K562 (cell line): ENCODE measurements around the gene ADAMTS2. TPM values are rescaled to one million over a fixed set of nuclear protein-coding genes. Genes with fewer than 3 reads are reported as not detected.

Experiments used
- ATAC-seq: fragments of 200-7000 bp; cut with Tn5 transposase; 3 replicates; pipeline ENCODE4 v1.9.1; 2020; ENCODE audit warnings: moderate library complexity
- BruUV-seq: library from RNA; stranded (reverse); fragments of 400-500 nt; replicated peaks from 2 replicates; lab custom pipeline; 2021; lab: Mats Ljungman, UMichigan
- CTCF ChIA-PET: fragments of 300-600 bp; formaldehyde crosslinking; extraction: SDS; loops from one replicate; lab custom pipeline; 2021; ENCODE audit warnings: low intra/inter-chr PET ratio; lab: Yijun Ruan, JAX
- POLR2A ChIA-PET: fragments of 300-600, 350-650 bp; sonication (Branson Sonifier 250); formaldehyde crosslinking; extraction: SDS; loops from one replicate; lab custom pipeline; 2021; ENCODE audit warnings: antibody characterized with exemption, inconsistent platforms; lab: Yijun Ruan, JAX
- DNase-seq, 4 experiments: peaks; one replicate each; pipeline versions ENCODE4 v3.0.0 to v3.0.0-alpha.2; 2011 to 2018; ENCODE audit warnings: low spot score in 3 of 4, mixed read lengths in 3 of 4; ENCODE audit errors: extremely low read depth in 1 of 4
- FAIRE-seq: peaks from 2 replicates; lab custom pipeline; 2011; peaks lifted over from hg19 to GRCh38; lab: Jason Lieb, UNC
- H2AFZ ChIP-seq: 2 replicates; pipeline ENCODE4 v1.6.0; 2011; ENCODE audit warnings: low read depth, low read length, control low read depth, inconsistent platforms
- H3K27ac ChIP-seq: fragments of 200-600 bp; 3 replicates; pipeline ENCODE4 v1.8.0; 2011; ENCODE audit warnings: low read depth, mild to moderate bottlenecking, control low read depth, inconsistent platforms, low read length, moderate library complexity, mixed read lengths; ENCODE audit errors: extremely low read depth
- H3K27me3 ChIP-seq, 2 experiments: fragments of 300-600 bp in 1 of 2; 2 replicates in 1 of 2; 3 replicates in 1 of 2; pipeline versions ENCODE4 v1.6.0 to v1.8.0; 2011; ENCODE audit warnings: inconsistent platforms in 2 of 2, low read length in 2 of 2, mild to moderate bottlenecking in 1 of 2, mixed read lengths in 1 of 2, moderate library complexity in 1 of 2; ENCODE audit not compliant: control insufficient read depth in 2 of 2, insufficient read depth in 2 of 2
- H3K36me3 ChIP-seq: fragments of 300-600 bp; 3 replicates; pipeline ENCODE4 v1.8.0; 2011; ENCODE audit warnings: mild to moderate bottlenecking, low read length, inconsistent platforms; ENCODE audit not compliant: control insufficient read depth, insufficient read depth
- H3K4me1 ChIP-seq, 2 experiments: fragments of 200-600 bp in 1 of 2; replicated peaks in 1 of 2; 2 replicates in 1 of 2; 3 replicates in 1 of 2; pipeline versions ENCODE4 v1.5.1 to v1.8.0; 2011; ENCODE audit warnings: inconsistent platforms in 2 of 2, low read length in 2 of 2, mild to moderate bottlenecking in 1 of 2, mixed read lengths in 1 of 2, moderate library complexity in 1 of 2; ENCODE audit not compliant: control insufficient read depth in 2 of 2, insufficient read depth in 2 of 2
- H3K4me2 ChIP-seq: 2 replicates; pipeline ENCODE4 v1.6.1; 2011; ENCODE audit warnings: low read length, control low read depth, inconsistent platforms, mixed read lengths; ENCODE audit not compliant: insufficient read depth
- H3K4me3 ChIP-seq: fragments of 200-600 bp; sonication (generic), shearing (Covaris generic); 2 replicates; pipeline ENCODE4 v1.5.1; 2016; ENCODE audit warnings: control low read depth, inconsistent platforms
- H3K79me2 ChIP-seq: fragments of 200-600 bp; 3 replicates; pipeline ENCODE4 v1.8.0; 2011; ENCODE audit warnings: low read length, inconsistent platforms; ENCODE audit not compliant: control insufficient read depth, insufficient read depth
- H3K9ac ChIP-seq, 2 experiments: 2 replicates each; pipeline versions ENCODE4 v1.6.0 to v1.6.1; 2011; ENCODE audit warnings: low read depth in 2 of 2, low read length in 2 of 2, control low read depth in 1 of 2, inconsistent platforms in 1 of 2, mild to moderate bottlenecking in 1 of 2, mixed read lengths in 1 of 2; ENCODE audit not compliant: insufficient read depth in 1 of 2
- H3K9me1 ChIP-seq: one replicate; pipeline ENCODE4 v1.6.0; 2011; ENCODE audit warnings: inconsistent platforms, mild to moderate bottlenecking, low read length, moderate library complexity; ENCODE audit not compliant: control insufficient read depth, insufficient read depth
- H3K9me3 ChIP-seq: replicated peaks from 2 replicates; pipeline ENCODE4 v1.5.1; 2011; ENCODE audit warnings: low read depth, low read length, inconsistent platforms; ENCODE audit not compliant: control insufficient read depth, insufficient read depth
- H4K20me1 ChIP-seq: replicated peaks from 2 replicates; pipeline ENCODE4 v1.6.1; 2011; ENCODE audit warnings: low read length, inconsistent platforms, mixed read lengths; ENCODE audit not compliant: control insufficient read depth, insufficient read depth
- BCOR ChIP-seq: fragments of 450-650 bp; IDR thresholded peaks from 2 replicates; pipeline ENCODE4 v1.6.1; 2016
- KDM5B ChIP-seq: fragments of 200-600 bp; sonication (generic); IDR thresholded peaks from 2 replicates; pipeline ENCODE4 v1.6.1; 2012; ENCODE audit warnings: low read depth, mild to moderate bottlenecking, moderate library complexity, low read length, control low read depth, inconsistent platforms; ENCODE audit not compliant: insufficient replicate concordance
- MTA3 ChIP-seq: fragments of 450-650 bp; formaldehyde crosslinking; IDR thresholded peaks from 2 replicates; pipeline ENCODE4 v1.6.1; 2017; ENCODE audit warnings: mild to moderate bottlenecking, borderline replicate concordance
- NCOA1 ChIP-seq: fragments of 450-650 bp; IDR thresholded peaks from 2 replicates; pipeline ENCODE4 v1.6.1; 2016; ENCODE audit warnings: low read depth
- SOX6 ChIP-seq: fragments of 450-650 bp; IDR thresholded peaks from 2 replicates; pipeline ENCODE4 v1.6.1; 2014; ENCODE audit warnings: mild to moderate bottlenecking
- ZNF778 ChIP-seq: fragments of 450-650 bp; formaldehyde crosslinking; IDR thresholded peaks from 2 replicates; pipeline ENCODE4 v1.4.0; 2020; ENCODE audit warnings: mild to moderate bottlenecking, moderate library complexity
- WGBS: fragments of 100-300 bp; shearing (Covaris generic); methylation state at CpG from one replicate; pipeline ENCODE4 v1.1.6; 2016; ENCODE audit warnings: low coverage, mixed read lengths; ENCODE audit not compliant: insufficient coverage; ENCODE audit errors: missing lambda C conversion rate; 5-methylcytosine and 5-hydroxymethylcytosine counted together
- in situ Hi-C: fragments of 300-500 bp; cut with MboI; formaldehyde crosslinking; loops from 4 replicates; pipeline ENCODE4 v1.15.0; 2018; ENCODE audit warnings: inconsistent platforms, mixed read lengths
- intact Hi-C: fragments of 100-400 bp; cut with micrococcal nuclease; formaldehyde crosslinking; loops from 2 replicates; pipeline ENCODE4 v1.14.2; 2022
- polyA plus RNA-seq, 8 experiments: library from polyadenylated mRNA; depleted of rRNA in 4 of 8; stranded (reverse) in 5 of 8; unstranded in 3 of 8; fragments of >200 nt; fragmentation: Nextera tagmentation in 2 of 8; fragmentation: Illumina TruSeq in 1 of 8; extraction: Ambion mirVana in 2 of 8; extraction: Trizol in 1 of 8; gene quantifications; 2 replicates each; pipeline versions ENCODE4 v1.2.1 to v1.2.3, GENCODE V29; 2011 to 2014; ENCODE audit warnings: inconsistent platforms in 1 of 8, missing spikeins in 1 of 8
- total RNA-seq, 7 experiments: library from RNA; depleted of rRNA in 6 of 7; stranded (reverse); fragments of >200 nt in 6 of 7; fragmentation: Illumina TruSeq in 2 of 7; extraction: Trizol in 2 of 7; gene quantifications; 2 replicates each; pipeline versions ENCODE4 v1.2.1 to v1.2.3, GENCODE V29; 2011 to 2021; ENCODE audit warnings: low replicate concordance in 1 of 7

Gene ADAMTS2
- total and polyA plus RNA-seq, 9 of the 15 experiments (the other 6 are each of a cell fraction or from before 2014, with no cell fraction given) = not detected

- no TSS peak for BruUV-seq
- no peak overlapping the region for H3K27ac ChIP-seq
- ChIA-PET CTCF (no interaction called here), POLR2A (interaction anchor here (0.7 kb wide), 1 partner anchor 9 kb away, joined by 3 read pairs; no protein-coding TSS in a partner anchor)
- peaks cover 0 to 7% of the 10 kb centered on the region in 2 experiments; a peak in 1 of 5 replicates for H3K4me1 ChIP-seq
- H3K27me3 ChIP-seq = peaks cover 0 to 53% of the 10 kb centered on the region in 2 experiments; a peak in 2 of 5 replicates
- FAIRE-seq = no peak
- H4K20me1 ChIP-seq = no peaks in the 10 kb centered on the region
- 2% methylated on average over 19 of the region's 19 CpGs for WGBS
- TF ChIP-seq ZNF778 (CRISPR knock-in tag) (no peak), BCOR (no peak), SOX6 (no peak), NCOA1 (no peak), KDM5B (no peak), MTA3 (no peak)
- H3K4me2 ChIP-seq = no peak overlapping the region
- H3K9me3 ChIP-seq = no peaks in the 10 kb centered on the region
- no peak overlapping the region for H3K4me3 ChIP-seq
- H3K9ac ChIP-seq = no peak overlapping the region
- no peaks in the 10 kb centered on the region for H3K9me1 ChIP-seq
- ATAC-seq = no peak
- in situ Hi-C loops (no loop called here), intact Hi-C loops (no loop called here)
- no peaks in the 10 kb centered on the region for H3K36me3 ChIP-seq
- no peaks in the 10 kb centered on the region for H3K79me2 ChIP-seq
- no peak overlapping the region for H2AFZ ChIP-seq
- DNase-seq = no peak
Measured at GRCh38 chr5:179122411-179123108, 222.7 kb downstream of the ADAMTS2 start.
